ENCODE data around the gene LMNA. TPM values are rescaled to one million over a fixed set of nuclear protein-coding genes. Genes with fewer than 3 reads are reported as not detected.
A peak's percentile ranks its signal among the peaks of the same experiment; 100 is the strongest.

Gene LMNA
- polyA plus RNA-seq, 1 of the 3 experiments (the other 2 are of a cell fraction), result 983 TPM

GRCh38 chr1:156095906-156096508 lies 18.5 kb upstream of the LMNA start:
- Histone ChIP-seq H3K9ac (no peak overlapping the region), H3K27me3 (ENCODE audit: insufficient read depth) (no peaks in the 10 kb centered on the region), H3K27ac (ENCODE audit: low read depth in 2 of 2, low read length in 1 of 2) (peak overlapping the region in 1 of 2 experiments; percentile 85; a peak in 2 of 4 replicates), H2AFZ (ENCODE audit: low read depth) (no peak overlapping the region), H3K4me1 (ENCODE audit: control insufficient read depth in 1 of 2, insufficient read depth in 2 of 2, low read depth in 1 of 2, low read length in 1 of 2) (peaks cover 13 to 18% of the 10 kb centered on the region in 2 experiments; a peak in 3 of 4 replicates), H3K9me2 (no peaks in the 10 kb centered on the region), H3K79me2 (ENCODE audit: insufficient read depth) (peaks cover 46% of the 10 kb centered on the region; the same call in 1 of the 2 replicates), H3K36me3 (replicated peaks in 1 of 2; ENCODE audit: control insufficient read depth in 1 of 2, insufficient read depth in 2 of 2, low read length in 1 of 2) (peaks cover 0 to 3% of the 10 kb centered on the region in 2 experiments), H3K4me3 (ENCODE audit: low read depth in 2 of 2, low read length in 1 of 2) (no peak overlapping the region), H4K20me1 (ENCODE audit: insufficient read depth) (no peaks in the 10 kb centered on the region), H3K9me3 (no peaks in the 10 kb centered on the region), H3F3A (replicated peaks; ENCODE audit: insufficient read depth) (peaks cover 17% of the 10 kb centered on the region), H3K4me2 (peak overlapping the region; percentile 64; the same call in 1 of the 2 replicates)
- no peak for TF ChIP-seq TAF1 (IDR thresholded peaks at IDR 0.05; ENCODE audit: borderline replicate concordance, low read depth, low read length)
- TF ChIP-seq GABPA (IDR thresholded peaks at IDR 0.05; ENCODE audit: low read depth), result no peak
- no peak for TF ChIP-seq TEAD4 (IDR thresholded peaks at IDR 0.05; ENCODE audit: borderline replicate concordance, insufficient read depth)
- TF ChIP-seq ZBTB33 (IDR thresholded peaks at IDR 0.05; ENCODE audit: borderline replicate concordance, low read depth), result no peak
- TF ChIP-seq USF1 (IDR thresholded peaks at IDR 0.05; ENCODE audit: borderline replicate concordance, low read depth), result no peak
- TF ChIP-seq RFX5 (IDR thresholded peaks at IDR 0.05; ENCODE audit: low read length), result no peak
- no peak for TF ChIP-seq RXRA (IDR thresholded peaks at IDR 0.05; ENCODE audit: borderline replicate concordance, low read depth)
- ChIA-PET POLR2A (interaction anchor here (1.4 kb wide), 1 partner anchor 34 kb away, joined by 4 read pairs; no protein-coding TSS in a partner anchor), CTCF (interaction anchor here (0.7 to 29.6 kb wide), 21 partner anchors 8 to 434 kb away, joined by 3 to 1559 read pairs (median 4); partner anchors contain the start of genes BGLAP, GLMP, LMNA and PMF1)
- DNase-seq, result no peak
- 89% methylated on average over 3 of the region's 3 CpGs for WGBS (ENCODE audit: low lambda C conversion rate)

GRCh38 chr1:156096640-156097391 lies 17.7 kb upstream of the LMNA start:
- POLR2A ChIA-PET, result interaction anchor here (0.9 to 1.4 kb wide), 2 partner anchors 9 to 33 kb away, joined by 3 to 4 read pairs; no protein-coding TSS in a partner anchor
- TF ChIP-seq CTCF (IDR thresholded peaks at IDR 0.05), result peak; percentile 96
- 0 out of 2 replicates have a peak, but pooled peaks have one; percentile 35 for TF ChIP-seq TAF1 (IDR thresholded peaks at IDR 0.05; ENCODE audit: borderline replicate concordance, low read depth, low read length)
- TF ChIP-seq FOSL2 (IDR thresholded peaks at IDR 0.05; ENCODE audit: borderline replicate concordance, low read depth), result no peak; the same call in 1 of the 2 replicates
- TF ChIP-seq USF2 (IDR thresholded peaks at IDR 0.05; ENCODE audit: borderline replicate concordance, low read depth, low read length), result no peak
- no peak for TF ChIP-seq MXI1 (IDR thresholded peaks at IDR 0.05; ENCODE audit: low read depth, low read length)
- no peak for TF ChIP-seq IRF3 (IDR thresholded peaks at IDR 0.05; ENCODE audit: low read depth, low read length)

More at GRCh38 chr1:156096640-156097391, 17.7 kb upstream of the LMNA start:
- Histone ChIP-seq H3K79me2 (ENCODE audit: insufficient read depth) (peaks cover 45% of the 10 kb centered on the region; the same call in 1 of the 2 replicates), H3K4me1 (ENCODE audit: control insufficient read depth in 1 of 2, insufficient read depth in 2 of 2, low read depth in 1 of 2, low read length in 1 of 2) (peaks cover 13 to 23% of the 10 kb centered on the region in 2 experiments; a peak in 3 of 4 replicates), H3F3A (replicated peaks; ENCODE audit: insufficient read depth) (peaks cover 22% of the 10 kb centered on the region), H3K27me3 (ENCODE audit: insufficient read depth) (no peaks in the 10 kb centered on the region), H3K9me3 (no peaks in the 10 kb centered on the region), H3K27ac (ENCODE audit: low read depth in 2 of 2, low read length in 1 of 2) (peak overlapping the region; percentile 25 to 85; a peak in 3 of 4 replicates), H3K4me2 (peak overlapping the region; percentile 64), H3K36me3 (replicated peaks in 1 of 2; ENCODE audit: control insufficient read depth in 1 of 2, insufficient read depth in 2 of 2, low read length in 1 of 2) (peaks cover 0 to 3% of the 10 kb centered on the region in 2 experiments), H3K4me3 (ENCODE audit: low read depth in 2 of 2, low read length in 1 of 2) (no peak overlapping the region; a peak in 1 of 4 replicates), H2AFZ (ENCODE audit: low read depth) (peak overlapping the region; percentile 58; the same call in 1 of the 2 replicates), H3K9ac (peak overlapping the region; percentile 69), H3K9me2 (no peaks in the 10 kb centered on the region), H4K20me1 (ENCODE audit: insufficient read depth) (no peaks in the 10 kb centered on the region)
- peak; percentile 89 for DNase-seq
- 33% methylated on average over 12 of the region's 14 CpGs for WGBS (ENCODE audit: low lambda C conversion rate)
- CTCF ChIA-PET, result interaction anchor here (0.6 to 29.6 kb wide), 30 partner anchors 9 to 433 kb away, joined by 3 to 1559 read pairs (median 4); partner anchors contain the start of genes BGLAP, GLMP, LMNA and MEX3A

All from SK-N-SH (cell line).